ENCODE data around the gene KAT8. TPM values are rescaled to one million over a fixed set of nuclear protein-coding genes. Genes with fewer than 3 reads are reported as not detected.
A peak's percentile ranks its signal among the peaks of the same experiment; 100 is the strongest.

Gene KAT8
- total and polyA plus RNA-seq, 2 of the 13 experiments (the other 11 are each of a cell fraction or from before 2014, with no cell fraction given) = 79.0 to 84.2 TPM

GRCh38 chr16:31073142-31073969 is 44.1 kb upstream of the KAT8 start (continued):
- TF ChIP-seq, protein P1, sequence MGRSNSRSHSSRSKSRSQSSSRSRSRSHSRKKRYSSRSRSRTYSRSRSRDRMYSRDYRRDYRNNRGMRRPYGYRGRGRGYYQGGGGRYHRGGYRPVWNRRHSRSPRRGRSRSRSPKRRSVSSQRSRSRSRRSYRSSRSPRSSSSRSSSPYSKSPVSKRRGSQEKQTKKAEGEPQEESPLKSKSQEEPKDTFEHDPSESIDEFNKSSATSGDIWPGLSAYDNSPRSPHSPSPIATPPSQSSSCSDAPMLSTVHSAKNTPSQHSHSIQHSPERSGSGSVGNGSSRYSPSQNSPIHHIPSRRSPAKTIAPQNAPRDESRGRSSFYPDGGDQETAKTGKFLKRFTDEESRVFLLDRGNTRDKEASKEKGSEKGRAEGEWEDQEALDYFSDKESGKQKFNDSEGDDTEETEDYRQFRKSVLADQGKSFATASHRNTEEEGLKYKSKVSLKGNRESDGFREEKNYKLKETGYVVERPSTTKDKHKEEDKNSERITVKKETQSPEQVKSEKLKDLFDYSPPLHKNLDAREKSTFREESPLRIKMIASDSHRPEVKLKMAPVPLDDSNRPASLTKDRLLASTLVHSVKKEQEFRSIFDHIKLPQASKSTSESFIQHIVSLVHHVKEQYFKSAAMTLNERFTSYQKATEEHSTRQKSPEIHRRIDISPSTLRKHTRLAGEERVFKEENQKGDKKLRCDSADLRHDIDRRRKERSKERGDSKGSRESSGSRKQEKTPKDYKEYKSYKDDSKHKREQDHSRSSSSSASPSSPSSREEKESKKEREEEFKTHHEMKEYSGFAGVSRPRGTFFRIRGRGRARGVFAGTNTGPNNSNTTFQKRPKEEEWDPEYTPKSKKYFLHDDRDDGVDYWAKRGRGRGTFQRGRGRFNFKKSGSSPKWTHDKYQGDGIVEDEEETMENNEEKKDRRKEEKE (IDR thresholded peaks at IDR 0.05) = no peak
- TF ChIP-seq, protein P2, sequence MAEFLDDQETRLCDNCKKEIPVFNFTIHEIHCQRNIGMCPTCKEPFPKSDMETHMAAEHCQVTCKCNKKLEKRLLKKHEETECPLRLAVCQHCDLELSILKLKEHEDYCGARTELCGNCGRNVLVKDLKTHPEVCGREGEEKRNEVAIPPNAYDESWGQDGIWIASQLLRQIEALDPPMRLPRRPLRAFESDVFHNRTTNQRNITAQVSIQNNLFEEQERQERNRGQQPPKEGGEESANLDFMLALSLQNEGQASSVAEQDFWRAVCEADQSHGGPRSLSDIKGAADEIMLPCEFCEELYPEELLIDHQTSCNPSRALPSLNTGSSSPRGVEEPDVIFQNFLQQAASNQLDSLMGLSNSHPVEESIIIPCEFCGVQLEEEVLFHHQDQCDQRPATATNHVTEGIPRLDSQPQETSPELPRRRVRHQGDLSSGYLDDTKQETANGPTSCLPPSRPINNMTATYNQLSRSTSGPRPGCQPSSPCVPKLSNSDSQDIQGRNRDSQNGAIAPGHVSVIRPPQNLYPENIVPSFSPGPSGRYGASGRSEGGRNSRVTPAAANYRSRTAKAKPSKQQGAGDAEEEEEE (CRISPR knock-in tag; IDR thresholded peaks at IDR 0.05; ENCODE audit: borderline replicate concordance) = no peak
- no peak for TF ChIP-seq ZFP36L2 (CRISPR knock-in tag; IDR thresholded peaks at IDR 0.05)
- TF ChIP-seq ZNF850 (CRISPR knock-in tag; conservative IDR thresholded peaks at IDR 0.05) = no peak
- no peak for TF ChIP-seq ZBTB21 (CRISPR knock-in tag; IDR thresholded peaks at IDR 0.05)
- no peak; the same call in 1 of the 2 replicates for TF ChIP-seq NCOA2 (CRISPR knock-in tag; IDR thresholded peaks at IDR 0.05)
- TF ChIP-seq ZBTB42 (CRISPR knock-in tag; IDR thresholded peaks at IDR 0.05) = no peak; the same call in 1 of the 2 replicates
- TF ChIP-seq, protein P3, sequence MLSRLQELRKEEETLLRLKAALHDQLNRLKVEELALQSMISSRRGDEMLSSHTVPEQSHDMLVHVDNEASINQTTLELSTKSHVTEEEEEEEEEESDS (CRISPR knock-in tag; IDR thresholded peaks at IDR 0.05; ENCODE audit: borderline replicate concordance) = no peak
- no peak for TF ChIP-seq ZFP1 (CRISPR knock-in tag; IDR thresholded peaks at IDR 0.05)
- TF ChIP-seq HMG20B (CRISPR knock-in tag; conservative IDR thresholded peaks at IDR 0.05) = no peak
- TF ChIP-seq SRSF1 (optimal IDR thresholded peaks at IDR 0.05; ENCODE audit: low read depth, low read length) = no peak
- peak; percentile 65; the same call in 1 of the 2 replicates for TF ChIP-seq ZNF747 (CRISPR knock-in tag; IDR thresholded peaks at IDR 0.05; ENCODE audit: borderline replicate concordance)
- 0 out of 2 replicates have a peak, but pooled peaks have one; percentile 31 for TF ChIP-seq ONECUT2 (CRISPR knock-in tag; IDR thresholded peaks at IDR 0.05)
- TF ChIP-seq ZNF33B (CRISPR knock-in tag; IDR thresholded peaks at IDR 0.05) = 0 out of 2 replicates have a peak, but pooled peaks have one; percentile 18
- TF ChIP-seq ZSCAN25 (CRISPR knock-in tag; IDR thresholded peaks at IDR 0.05) = peak; percentile 60; the same call in 1 of the 2 replicates
- peak; percentile 57; the same call in 1 of the 2 replicates for TF ChIP-seq ZNF124 (CRISPR knock-in tag; IDR thresholded peaks at IDR 0.05)
- TF ChIP-seq ZNF350 (CRISPR knock-in tag; IDR thresholded peaks at IDR 0.05; ENCODE audit: borderline replicate concordance, low read depth) = 0 out of 2 replicates have a peak, but pooled peaks have one; percentile 41
- no peak; the same call in 1 of the 2 replicates for TF ChIP-seq ZNF431 (CRISPR knock-in tag; IDR thresholded peaks at IDR 0.05; ENCODE audit: borderline replicate concordance, low read depth)
- no peak for TF ChIP-seq HNRNPH1 (optimal IDR thresholded peaks at IDR 0.05; ENCODE audit: low read depth, low read length)
- TF ChIP-seq POLR2A (IDR thresholded peaks at IDR 0.05; ENCODE audit: insufficient read depth in 1 of 2, low read depth in 2 of 2, low read length in 2 of 2) = peak; percentile 53 to 75; a peak in 3 of 4 replicates
- TF ChIP-seq ZNF652 (CRISPR knock-in tag; IDR thresholded peaks at IDR 0.05; ENCODE audit: borderline replicate concordance, low read depth) = no peak
- 0 out of 2 replicates have a peak, but pooled peaks have one; percentile 70 for TF ChIP-seq FLYWCH1 (CRISPR knock-in tag; IDR thresholded peaks at IDR 0.05)
- peak; percentile 53; the same call in 1 of the 2 replicates for TF ChIP-seq SP5 (CRISPR knock-in tag; IDR thresholded peaks at IDR 0.05; ENCODE audit: borderline replicate concordance, low read depth)
- TF ChIP-seq NBN (conservative IDR thresholded peaks at IDR 0.05) = no peak
- TF ChIP-seq, protein P4, sequence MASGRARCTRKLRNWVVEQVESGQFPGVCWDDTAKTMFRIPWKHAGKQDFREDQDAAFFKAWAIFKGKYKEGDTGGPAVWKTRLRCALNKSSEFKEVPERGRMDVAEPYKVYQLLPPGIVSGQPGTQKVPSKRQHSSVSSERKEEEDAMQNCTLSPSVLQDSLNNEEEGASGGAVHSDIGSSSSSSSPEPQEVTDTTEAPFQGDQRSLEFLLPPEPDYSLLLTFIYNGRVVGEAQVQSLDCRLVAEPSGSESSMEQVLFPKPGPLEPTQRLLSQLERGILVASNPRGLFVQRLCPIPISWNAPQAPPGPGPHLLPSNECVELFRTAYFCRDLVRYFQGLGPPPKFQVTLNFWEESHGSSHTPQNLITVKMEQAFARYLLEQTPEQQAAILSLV (CRISPR knock-in tag; IDR thresholded peaks at IDR 0.05; ENCODE audit: borderline replicate concordance) = peak; percentile 0; the same call in 1 of the 2 replicates
- 0 out of 2 replicates have a peak, but pooled peaks have one; percentile 19 for TF ChIP-seq MEIS2 (CRISPR knock-in tag; IDR thresholded peaks at IDR 0.05)

Measured in HepG2 (cell line).